Hippocampal formation (tissue), 2 donors: ENCODE measurements around the gene HOXC12.

Experiments used
- DNase-seq, 2 donors: peaks; one replicate each; lab custom pipeline; 2025; lab: John Stamatoyannopoulos, UW

Gene HOXC12

GRCh38 chr12:54007538-54008259 lies 53.0 kb downstream of the HOXC12 start:
- no peak for DNase-seq

GRCh38 chr12:54008260-54008552 lies 53.5 kb downstream of the HOXC12 start:
- DNase-seq: no peak
